Naive B cell (primary cell): ENCODE data around the gene RANBP3. TPM values are rescaled to one million over a fixed set of nuclear protein-coding genes. Genes with fewer than 3 reads are reported as not detected.

Experiments used
- ATAC-seq, 2 donors: fragments of 150-1000 bp; cut with Tn5 transposase; 2 replicates each; pipeline ENCODE4 v1.10.0; 2021; ENCODE audit warnings: low read depth in 2 of 2, mild to moderate bottlenecking in 2 of 2, moderate library complexity in 2 of 2
- DNase-seq: peaks from one replicate; pipeline ENCODE4 v3.0.0; 2022
- H3K27ac Mint-ChIP-seq, 6 donors: one replicate each; pipeline ENCODE4 v1.8.0; 2020 to 2022; ENCODE audit warnings: mild to moderate bottlenecking in 6 of 6, mixed read lengths in 6 of 6, moderate library complexity in 5 of 6, inconsistent platforms in 2 of 6
- H3K27me3 Mint-ChIP-seq, 3 donors: one replicate each; pipeline ENCODE4 v1.8.0; 2021 to 2022; ENCODE audit warnings: mixed read lengths in 3 of 3, mild to moderate bottlenecking in 1 of 3
- H3K36me3 Mint-ChIP-seq, 2 donors: one replicate each; pipeline ENCODE4 v1.8.0; 2020 to 2022; ENCODE audit warnings: mixed read lengths in 2 of 2, inconsistent platforms in 1 of 2, mild to moderate bottlenecking in 1 of 2
- H3K4me1 Mint-ChIP-seq, 3 donors: one replicate each; pipeline ENCODE4 v1.8.0; 2020 to 2022; ENCODE audit warnings: mixed read lengths in 3 of 3, inconsistent platforms in 1 of 3, mild to moderate bottlenecking in 1 of 3, moderate library complexity in 1 of 3
- H3K4me3 Mint-ChIP-seq, 8 donors: one replicate each; pipeline ENCODE4 v1.8.0; 2020 to 2022; ENCODE audit warnings: mild to moderate bottlenecking in 8 of 8, mixed read lengths in 8 of 8, moderate library complexity in 8 of 8, inconsistent platforms in 2 of 8
- H3K9me3 Mint-ChIP-seq, 7 donors: one replicate each; pipeline ENCODE4 v1.8.0; 2020 to 2022; ENCODE audit warnings: mixed read lengths in 7 of 7, mild to moderate bottlenecking in 5 of 7, inconsistent platforms in 2 of 7, moderate library complexity in 1 of 7
- polyA plus RNA-seq, 6 donors: library from polyadenylated mRNA; unstranded; fragments of 300-500 nt; fragmentation: Illumina TruSeq; gene quantifications; one replicate each; pipeline ENCODE4 v1.2.3, GENCODE V29; 2021; ENCODE audit warnings: low read depth in 6 of 6

RANBP3 gene
- polyA plus RNA-seq, 6 donors from 2014 or later: 2.8 to 10.7 (median 7.4) TPM

DNA sequence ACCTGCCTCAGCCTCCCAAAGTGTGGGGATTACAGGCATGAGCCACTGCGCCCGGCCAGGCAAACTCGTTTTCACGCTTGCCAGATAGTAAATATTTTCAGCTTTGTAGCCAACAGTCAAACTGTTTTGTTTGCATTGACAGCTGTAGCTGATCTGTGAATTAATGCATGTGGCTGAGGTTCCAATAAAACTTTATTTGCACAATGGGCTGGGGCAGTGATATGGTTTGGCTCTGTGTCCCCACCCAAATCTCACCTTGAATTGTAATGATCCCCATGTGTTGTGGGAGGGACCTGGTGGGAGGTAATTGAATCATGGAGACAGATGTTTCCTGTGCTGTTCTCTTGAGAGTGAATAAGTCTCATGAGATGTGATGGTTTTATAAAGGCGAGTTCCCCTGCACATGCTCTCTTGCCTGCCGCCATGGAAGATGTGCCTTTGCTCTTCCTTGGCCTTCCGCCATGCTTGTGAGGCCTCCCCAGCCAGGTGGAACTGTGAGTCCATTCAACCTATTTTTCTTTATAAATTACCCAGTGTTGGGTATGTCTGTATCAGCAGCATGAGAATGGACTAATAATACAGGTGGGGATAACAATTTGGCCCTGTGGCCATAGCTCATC, 22.4 kb upstream of the RANBP3 start:
- Mint-ChIP-seq H3K4me3 (no peak overlapping the region), H3K27ac (peak overlapping the region in 1 of 6 donors; percentile 17), H3K9me3 (peaks cover 0 to 11% (median 7%) of the 10 kb centered on the region in 7 donors), H3K36me3 (peaks cover 0 to 8% of the 10 kb centered on the region in 2 donors), H3K27me3 (no peaks in the 10 kb centered on the region), H3K4me1 (no peaks in the 10 kb centered on the region)
- no peak for ATAC-seq
- no peak for DNase-seq

DNA sequence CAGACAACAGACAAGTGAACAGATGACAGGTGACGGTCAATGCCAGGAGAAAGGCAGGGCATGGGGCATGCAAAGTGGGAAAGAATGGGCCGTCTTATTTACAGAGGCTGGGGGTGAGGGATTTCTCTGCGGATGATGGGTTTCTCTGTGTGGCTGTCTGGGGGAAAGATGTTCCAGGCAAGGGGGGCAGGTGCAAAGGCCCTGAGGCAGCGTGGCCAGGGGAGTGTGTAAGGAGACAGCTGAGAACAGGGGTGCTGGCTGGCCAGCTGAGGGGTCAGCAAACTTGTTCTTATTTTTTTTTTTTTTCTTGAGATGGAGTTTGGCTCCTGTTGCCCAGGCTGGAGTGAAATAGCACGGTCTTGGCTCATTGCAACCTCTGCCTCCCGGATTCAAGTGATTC, 21.8 kb upstream of the RANBP3 start:
- DNase-seq (no peak), ATAC-seq (no peak)
- H3K27me3 Mint-ChIP-seq: no peaks in the 10 kb centered on the region
- H3K4me3 Mint-ChIP-seq: no peak overlapping the region
- no peaks in the 10 kb centered on the region for H3K4me1 Mint-ChIP-seq
- H3K36me3 Mint-ChIP-seq: peaks cover 0 to 8% of the 10 kb centered on the region in 2 donors
- peaks cover 0 to 11% (median 7%) of the 10 kb centered on the region in 7 donors for H3K9me3 Mint-ChIP-seq
- H3K27ac Mint-ChIP-seq: peak overlapping the region in 1 of 6 donors; percentile 0

DNA sequence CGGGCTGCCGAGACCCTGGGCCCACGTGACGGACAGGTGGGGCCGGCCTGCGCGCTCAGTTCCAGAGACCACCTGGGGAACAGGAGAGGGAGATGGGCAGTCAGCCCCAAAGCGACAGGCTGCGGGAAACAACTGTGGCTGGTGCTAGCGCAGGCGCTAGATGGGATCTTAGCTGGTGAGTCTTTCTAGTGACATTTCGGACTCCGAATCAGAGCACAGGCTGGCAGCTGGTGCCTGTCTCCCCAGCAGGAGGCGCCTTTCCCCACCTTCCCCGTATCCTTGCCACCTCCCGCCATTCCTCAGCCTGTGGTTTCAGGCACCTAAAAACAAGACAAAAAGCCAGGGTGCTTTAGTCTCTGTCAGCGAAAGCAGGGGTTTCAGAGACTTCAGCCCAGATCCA, 19.4 kb upstream of the RANBP3 start:
- no peak overlapping the region for H3K4me3 Mint-ChIP-seq

DNA sequence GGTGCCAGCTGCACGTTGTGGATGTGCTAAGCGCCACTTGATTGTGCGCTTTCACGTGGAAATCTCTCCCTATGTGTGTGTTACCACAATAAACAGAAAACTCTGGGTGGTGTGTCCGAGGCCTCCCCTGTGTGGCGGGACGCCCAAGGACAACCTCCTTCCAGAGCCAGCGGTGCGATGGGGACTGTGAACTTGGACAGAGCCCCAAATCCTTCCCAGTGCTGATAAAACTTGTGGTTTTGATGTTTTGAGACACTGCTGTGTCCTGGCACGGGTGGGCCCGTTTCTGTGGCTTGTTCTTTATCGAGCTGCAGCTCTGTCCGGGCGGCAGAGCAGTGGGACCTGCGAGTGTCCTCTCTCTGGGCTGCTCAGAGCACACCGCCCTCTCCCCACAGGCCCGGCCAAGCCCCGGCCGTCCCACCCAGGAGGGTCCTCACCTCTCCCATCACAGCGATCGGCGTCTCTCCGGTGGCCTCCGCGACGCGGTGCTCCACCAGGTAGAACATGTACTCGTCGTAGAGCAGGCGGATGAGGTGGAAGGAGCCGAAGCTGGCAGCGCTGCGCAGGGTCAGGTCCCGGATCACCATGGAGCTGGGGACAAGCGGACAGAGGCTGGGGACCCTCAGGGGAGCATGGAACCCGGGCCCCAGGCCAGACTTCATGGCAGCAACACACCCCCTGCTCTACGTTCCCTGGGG, 18.8 kb upstream of the RANBP3 start:
- Mint-ChIP-seq H3K27me3 (no peaks in the 10 kb centered on the region), H3K4me1 (peaks cover 0 to 4% (median 0%) of the 10 kb centered on the region in 3 donors), H3K36me3 (peaks cover 0 to 8% of the 10 kb centered on the region in 2 donors), H3K27ac (no peak overlapping the region), H3K4me3 (no peak overlapping the region), H3K9me3 (peaks cover 0 to 11% (median 7%) of the 10 kb centered on the region in 7 donors)
- DNase-seq (no peak), ATAC-seq (no peak)

More for the DNA sequence above, 19.4 kb upstream of the RANBP3 start:
- DNase-seq (no peak), ATAC-seq (no peak)
- peaks cover 0 to 4% (median 0%) of the 10 kb centered on the region in 3 donors for H3K4me1 Mint-ChIP-seq
- peaks cover 0 to 11% (median 7%) of the 10 kb centered on the region in 7 donors for H3K9me3 Mint-ChIP-seq
- no peaks in the 10 kb centered on the region for H3K27me3 Mint-ChIP-seq
- H3K27ac Mint-ChIP-seq: no peak overlapping the region
- peaks cover 0 to 8% of the 10 kb centered on the region in 2 donors for H3K36me3 Mint-ChIP-seq

DNA sequence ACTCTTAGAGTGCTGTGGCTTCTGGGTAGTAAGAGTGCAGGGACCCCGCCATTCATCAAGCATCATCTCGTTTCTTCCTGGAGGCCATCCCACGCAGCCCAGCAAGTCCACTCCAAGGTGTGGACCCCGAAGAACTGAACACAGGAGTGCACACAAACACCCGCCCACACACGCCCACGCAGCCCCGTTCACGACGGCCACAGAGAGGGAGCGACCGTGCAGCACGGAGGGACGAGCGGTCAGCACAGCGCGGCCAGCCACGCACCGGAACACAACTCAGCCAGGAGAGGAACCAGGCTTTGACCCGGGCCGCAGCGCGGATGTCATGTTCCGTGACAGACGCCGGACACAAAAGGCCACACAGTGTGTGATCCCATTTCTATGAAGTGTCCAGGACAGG, 18.2 kb upstream of the RANBP3 start:
- H3K27ac Mint-ChIP-seq: peak overlapping the region in 1 of 6 donors; percentile 41
- ATAC-seq: no peak
- peaks cover 0 to 11% (median 7%) of the 10 kb centered on the region in 7 donors for H3K9me3 Mint-ChIP-seq
- H3K4me1 Mint-ChIP-seq: peaks cover 0 to 6% (median 0%) of the 10 kb centered on the region in 3 donors
- no peak for DNase-seq
- H3K36me3 Mint-ChIP-seq: peaks cover 0 to 8% of the 10 kb centered on the region in 2 donors
- no peak overlapping the region for H3K4me3 Mint-ChIP-seq
- H3K27me3 Mint-ChIP-seq: no peaks in the 10 kb centered on the region

DNA sequence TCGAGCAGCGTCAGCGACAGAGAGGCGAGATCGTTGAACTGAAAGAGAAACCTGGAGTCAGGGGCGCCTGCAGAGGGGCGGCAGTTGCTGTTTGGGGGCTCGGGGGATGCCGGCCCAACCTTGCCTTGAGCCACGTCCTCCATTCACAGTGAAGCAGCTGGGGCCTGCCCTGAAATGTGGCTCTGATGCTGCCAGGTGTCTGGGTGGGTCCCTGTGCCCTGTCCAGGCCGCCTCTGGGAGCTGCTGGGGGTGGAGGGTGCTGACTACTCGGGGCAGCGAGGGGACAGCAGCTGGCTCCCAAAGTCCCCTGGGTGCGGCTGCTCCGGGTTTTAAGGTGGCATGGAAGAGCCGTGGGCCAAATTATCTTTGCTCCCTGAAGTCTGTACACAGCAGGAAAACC, 17.7 kb upstream of the RANBP3 start:
- no peak for ATAC-seq
- Mint-ChIP-seq H3K27ac (no peak overlapping the region), H3K4me1 (peaks cover 0 to 9% (median 0%) of the 10 kb centered on the region in 3 donors), H3K4me3 (no peak overlapping the region), H3K36me3 (peaks cover 0 to 8% of the 10 kb centered on the region in 2 donors), H3K27me3 (no peaks in the 10 kb centered on the region), H3K9me3 (peaks cover 0 to 6% (median 4%) of the 10 kb centered on the region in 7 donors)
- DNase-seq: no peak

DNA sequence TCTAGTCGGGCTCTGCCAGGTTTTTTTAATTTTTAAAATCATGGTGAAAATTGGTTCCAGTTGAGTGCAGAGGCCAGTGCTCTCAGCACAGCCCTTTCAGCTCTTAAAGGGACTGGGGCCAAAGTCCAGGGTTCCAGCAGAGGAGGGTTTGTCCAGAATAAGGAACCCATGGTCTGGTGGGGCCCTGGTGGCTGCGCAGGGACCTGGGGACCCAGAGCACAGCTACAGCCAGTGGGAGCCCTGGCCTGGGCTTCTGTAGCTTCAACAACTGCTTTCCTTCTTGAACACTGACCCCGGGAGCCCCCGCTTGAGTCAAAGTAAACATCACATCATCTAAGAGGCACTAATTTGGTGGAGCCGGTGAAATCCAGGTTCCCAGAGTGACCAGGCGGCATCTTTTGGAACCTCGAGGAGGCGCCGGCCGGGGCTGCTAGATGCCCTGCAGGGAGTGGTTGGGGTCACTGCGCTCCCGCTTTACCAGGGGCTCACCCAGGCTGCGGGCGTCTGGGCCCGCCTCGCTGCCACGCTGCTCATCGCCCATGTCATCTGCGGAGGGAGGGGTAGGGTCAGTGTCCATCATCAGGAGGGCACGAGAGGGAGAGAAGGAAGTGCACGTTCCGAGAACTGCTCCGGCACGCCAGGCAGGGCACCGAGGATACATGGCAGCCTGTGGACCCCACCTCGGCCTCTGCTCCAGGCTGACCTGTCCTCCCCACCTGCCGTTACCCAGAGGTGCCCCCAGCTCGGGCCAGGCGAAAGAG, 16.6 kb upstream of the RANBP3 start:
- Mint-ChIP-seq H3K27me3 (no peaks in the 10 kb centered on the region), H3K36me3 (peaks cover 0 to 4% of the 10 kb centered on the region in 2 donors), H3K27ac (no peak overlapping the region), H3K9me3 (peaks cover 0 to 3% (median 0%) of the 10 kb centered on the region in 7 donors), H3K4me3 (no peak overlapping the region), H3K4me1 (peaks cover 0 to 14% (median 0%) of the 10 kb centered on the region in 3 donors)
- DNase-seq (no peak), ATAC-seq (no peak)

DNA sequence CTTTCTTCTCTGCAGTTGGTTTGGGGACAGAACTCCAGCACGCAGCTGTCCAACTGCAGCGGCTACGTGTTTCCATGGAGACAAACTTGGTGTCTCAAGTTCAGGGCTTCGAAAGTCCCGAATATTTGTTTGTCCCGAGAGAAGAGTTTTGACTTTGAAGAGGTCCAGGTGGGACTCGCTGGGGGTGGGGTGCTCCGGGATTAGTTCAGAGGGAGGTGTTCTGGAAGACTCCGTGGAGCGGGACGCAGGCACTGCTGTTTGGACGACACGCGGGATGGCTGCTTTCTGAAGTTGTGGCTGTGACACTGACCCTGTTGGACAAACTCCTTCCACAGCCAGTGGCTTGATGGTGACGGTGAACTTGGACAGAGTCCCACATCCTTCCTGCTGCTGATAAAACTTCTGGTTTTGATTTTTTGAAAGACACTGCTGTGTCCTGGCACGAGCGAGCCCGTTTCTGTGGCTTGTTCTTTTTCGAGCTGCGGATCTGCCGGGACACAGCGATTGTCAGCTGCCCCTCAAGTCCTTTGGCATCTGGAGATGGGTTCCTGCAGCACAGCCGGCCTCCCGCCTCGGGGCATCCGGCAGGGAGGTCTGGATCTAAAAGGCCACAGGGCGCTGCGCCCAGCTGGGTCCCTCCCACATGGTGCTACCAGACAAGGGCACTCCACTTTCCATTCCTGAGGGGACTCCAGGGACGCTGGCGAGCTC, 15.9 kb upstream of the RANBP3 start:
- DNase-seq: no peak
- Mint-ChIP-seq H3K27me3 (no peaks in the 10 kb centered on the region), H3K27ac (peak overlapping the region in 1 of 6 donors; percentile 67), H3K4me3 (no peak overlapping the region), H3K36me3 (no peaks in the 10 kb centered on the region), H3K4me1 (peaks cover 0 to 14% (median 0%) of the 10 kb centered on the region in 3 donors), H3K9me3 (peaks cover 0 to 1% (median 0%) of the 10 kb centered on the region in 7 donors)
- no peak for ATAC-seq

DNA sequence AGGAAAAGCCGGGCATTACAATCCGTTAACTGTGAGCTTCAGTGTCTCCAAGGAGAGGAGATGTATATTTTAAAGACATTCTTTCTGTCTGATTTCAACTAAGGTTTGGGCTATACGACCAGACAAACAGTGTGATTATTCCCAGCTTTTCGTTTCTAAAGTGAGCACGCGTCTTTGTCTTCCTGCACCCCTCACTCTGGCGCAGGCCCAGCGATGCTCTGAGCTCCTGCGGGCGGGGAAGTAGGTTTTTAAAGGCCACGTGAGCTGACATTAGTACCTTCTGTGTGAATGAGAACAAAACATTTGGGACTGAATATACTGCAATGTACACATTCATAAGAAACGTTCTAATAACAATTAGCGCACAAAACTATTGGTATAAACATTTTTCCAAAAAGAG, 15.3 kb upstream of the RANBP3 start:
- Mint-ChIP-seq H3K27ac (peak overlapping the region in 1 of 6 donors; percentile 20), H3K36me3 (no peaks in the 10 kb centered on the region), H3K4me3 (peak overlapping the region in 1 of 8 donors; percentile 57), H3K4me1 (peaks cover 0 to 16% (median 0%) of the 10 kb centered on the region in 3 donors), H3K9me3 (peaks cover 0 to 1% (median 0%) of the 10 kb centered on the region in 7 donors), H3K27me3 (no peaks in the 10 kb centered on the region)
- ATAC-seq (no peak), DNase-seq (no peak)

DNA sequence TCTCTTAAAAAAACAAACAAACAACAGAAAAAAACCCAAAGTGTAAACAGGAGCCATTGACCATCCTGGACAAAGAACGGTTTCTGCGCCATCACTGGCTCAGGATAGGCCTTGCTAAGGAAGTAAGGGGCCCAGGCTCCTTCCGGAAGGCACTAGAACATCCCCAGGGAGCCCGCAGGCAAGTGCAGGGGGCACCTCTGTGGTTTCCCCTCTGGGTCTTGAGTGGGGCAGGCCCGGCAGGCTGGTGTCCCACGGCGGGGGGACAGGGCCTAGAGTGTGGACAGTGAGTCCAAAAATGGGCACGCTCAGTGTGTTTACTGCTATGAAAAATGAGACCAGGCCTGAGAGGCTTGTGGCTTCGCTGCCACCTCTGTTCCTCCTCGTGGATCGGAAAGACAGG, 14.8 kb upstream of the RANBP3 start:
- peaks cover 0 to 1% (median 0%) of the 10 kb centered on the region in 7 donors for H3K9me3 Mint-ChIP-seq
- H3K36me3 Mint-ChIP-seq: no peaks in the 10 kb centered on the region
- peak overlapping the region in 2 of 6 donors; percentile 6 to 66 for H3K27ac Mint-ChIP-seq
- peaks cover under 1 to 18% (median under 1%) of the 10 kb centered on the region in 3 donors for H3K4me1 Mint-ChIP-seq
- DNase-seq (no peak), ATAC-seq (no peak)
- peak overlapping the region in 2 of 8 donors; percentile 4 to 57 for H3K4me3 Mint-ChIP-seq
- H3K27me3 Mint-ChIP-seq: no peaks in the 10 kb centered on the region

DNA sequence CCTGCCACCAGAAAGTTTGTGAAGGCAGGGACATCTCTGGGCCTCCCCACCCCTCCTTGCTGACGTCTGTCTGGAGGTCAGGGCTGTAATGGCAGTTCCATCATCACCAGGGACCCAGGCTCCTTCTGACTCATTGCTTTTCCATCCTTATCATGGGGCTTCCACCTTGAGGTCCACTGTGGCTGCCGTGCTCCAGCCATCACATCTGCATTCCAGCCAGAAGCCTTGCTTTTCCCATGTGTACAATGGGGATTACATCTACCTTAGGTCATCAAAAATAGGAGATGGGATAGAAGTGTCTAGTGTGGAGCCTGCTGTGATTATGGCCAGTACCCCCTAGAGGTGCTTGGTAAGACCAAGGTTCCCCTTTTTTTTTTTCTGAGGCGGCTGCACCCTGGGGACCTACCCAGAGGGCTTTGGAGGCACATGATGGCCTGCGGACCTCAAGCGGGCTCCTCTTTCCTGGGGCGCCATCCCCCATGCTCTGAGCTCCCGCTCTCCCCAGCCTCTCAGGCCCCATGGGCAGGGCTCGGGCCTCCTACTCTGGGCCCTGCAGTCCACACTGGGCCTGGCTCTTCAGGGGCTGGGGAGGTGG, 13.4 kb upstream of the RANBP3 start:
- Mint-ChIP-seq H3K27me3 (no peaks in the 10 kb centered on the region), H3K27ac (no peak overlapping the region), H3K9me3 (peaks cover 0 to 1% (median 0%) of the 10 kb centered on the region in 7 donors), H3K4me3 (no peak overlapping the region), H3K36me3 (no peaks in the 10 kb centered on the region), H3K4me1 (peaks cover 8 to 25% (median 10%) of the 10 kb centered on the region in 3 donors)
- no peak for ATAC-seq
- DNase-seq: no peak

DNA sequence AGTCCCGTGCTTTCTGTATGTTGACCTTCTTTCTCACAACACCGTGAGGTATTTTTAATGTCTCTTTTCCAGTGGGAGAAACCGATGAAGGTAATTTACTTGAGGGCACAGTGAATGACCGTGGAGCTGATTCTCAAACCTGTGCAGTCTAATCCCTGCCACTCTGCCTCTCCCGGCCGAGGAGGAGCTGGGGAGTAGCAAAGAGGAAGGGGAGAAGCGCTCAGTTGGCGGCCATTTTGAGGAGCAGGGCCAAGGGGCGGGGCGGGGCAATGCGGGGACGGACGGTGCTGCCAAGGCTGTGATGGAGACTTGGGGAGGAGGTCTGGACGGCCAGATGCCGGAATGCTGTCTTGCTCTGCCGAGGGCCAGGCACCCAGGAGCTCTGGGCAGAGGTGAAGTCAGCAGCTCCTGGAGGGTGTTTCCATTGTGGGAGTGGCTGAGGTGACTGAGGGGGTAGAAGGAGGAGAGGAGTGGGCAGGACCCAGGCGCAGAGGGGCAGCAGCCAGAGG, 12.4 kb upstream of the RANBP3 start:
- Mint-ChIP-seq H3K27ac (no peak overlapping the region), H3K9me3 (peaks cover 0 to 1% (median 0%) of the 10 kb centered on the region in 7 donors), H3K27me3 (no peaks in the 10 kb centered on the region), H3K4me3 (no peak overlapping the region), H3K36me3 (no peaks in the 10 kb centered on the region), H3K4me1 (peaks cover 8 to 25% (median 10%) of the 10 kb centered on the region in 3 donors)
- ATAC-seq (no peak), DNase-seq (no peak)
